GM12872 (cell line): ENCODE measurements around the gene A3GALT2.

ENCODE experiments used
- TF ChIP-seq, protein P1 (sequence below): IDR thresholded peaks from 3 replicates; pipeline ENCODE4 v1.5.1; 2011; ENCODE audit warnings: low read depth, mild to moderate bottlenecking, low read length, moderate library complexity; ENCODE audit not compliant: insufficient read depth

Gene A3GALT2

DNA sequence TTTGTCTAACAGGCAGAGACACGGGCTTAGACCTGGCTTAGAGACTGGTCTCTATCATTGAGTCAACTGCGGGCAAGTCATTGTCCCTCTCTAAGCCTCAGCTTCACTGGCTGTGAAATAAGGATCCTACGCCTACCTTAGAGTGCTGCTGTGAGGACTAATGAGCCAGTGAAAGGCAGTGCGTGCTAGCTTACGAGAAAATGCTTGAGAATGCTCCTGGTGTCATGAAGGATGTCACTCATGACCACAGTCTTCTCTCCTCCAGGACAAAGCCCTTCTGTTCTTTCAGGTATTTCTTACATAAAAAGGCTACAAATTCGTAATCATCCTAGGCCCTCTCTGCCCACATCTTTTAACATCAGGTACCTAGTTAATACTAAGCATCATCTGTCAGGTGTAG, 16.5 kb upstream of the A3GALT2 start:
- TF ChIP-seq, protein P1, sequence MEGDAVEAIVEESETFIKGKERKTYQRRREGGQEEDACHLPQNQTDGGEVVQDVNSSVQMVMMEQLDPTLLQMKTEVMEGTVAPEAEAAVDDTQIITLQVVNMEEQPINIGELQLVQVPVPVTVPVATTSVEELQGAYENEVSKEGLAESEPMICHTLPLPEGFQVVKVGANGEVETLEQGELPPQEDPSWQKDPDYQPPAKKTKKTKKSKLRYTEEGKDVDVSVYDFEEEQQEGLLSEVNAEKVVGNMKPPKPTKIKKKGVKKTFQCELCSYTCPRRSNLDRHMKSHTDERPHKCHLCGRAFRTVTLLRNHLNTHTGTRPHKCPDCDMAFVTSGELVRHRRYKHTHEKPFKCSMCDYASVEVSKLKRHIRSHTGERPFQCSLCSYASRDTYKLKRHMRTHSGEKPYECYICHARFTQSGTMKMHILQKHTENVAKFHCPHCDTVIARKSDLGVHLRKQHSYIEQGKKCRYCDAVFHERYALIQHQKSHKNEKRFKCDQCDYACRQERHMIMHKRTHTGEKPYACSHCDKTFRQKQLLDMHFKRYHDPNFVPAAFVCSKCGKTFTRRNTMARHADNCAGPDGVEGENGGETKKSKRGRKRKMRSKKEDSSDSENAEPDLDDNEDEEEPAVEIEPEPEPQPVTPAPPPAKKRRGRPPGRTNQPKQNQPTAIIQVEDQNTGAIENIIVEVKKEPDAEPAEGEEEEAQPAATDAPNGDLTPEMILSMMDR = no peak

DNA sequence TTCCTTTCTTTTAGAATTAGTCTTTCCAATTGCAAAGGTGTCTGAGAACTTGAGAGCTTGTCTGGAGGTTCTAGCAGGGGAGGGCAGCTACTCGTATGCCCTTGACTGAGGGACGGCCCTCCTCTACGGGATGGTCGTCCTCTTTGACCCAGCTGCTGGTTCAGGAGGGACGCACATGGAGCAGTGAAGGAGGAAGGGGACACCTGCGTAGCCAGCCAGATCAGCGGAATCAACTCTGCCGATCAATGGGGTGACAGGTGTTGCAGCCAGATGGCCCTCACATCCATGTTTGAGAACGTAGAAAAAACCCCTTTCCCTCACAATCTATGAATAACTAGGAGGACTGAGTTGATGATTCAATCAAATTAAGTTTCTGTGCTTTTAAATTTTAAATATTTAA, 15.7 kb upstream of the A3GALT2 start:
- TF ChIP-seq, protein P1 = no peak

DNA sequence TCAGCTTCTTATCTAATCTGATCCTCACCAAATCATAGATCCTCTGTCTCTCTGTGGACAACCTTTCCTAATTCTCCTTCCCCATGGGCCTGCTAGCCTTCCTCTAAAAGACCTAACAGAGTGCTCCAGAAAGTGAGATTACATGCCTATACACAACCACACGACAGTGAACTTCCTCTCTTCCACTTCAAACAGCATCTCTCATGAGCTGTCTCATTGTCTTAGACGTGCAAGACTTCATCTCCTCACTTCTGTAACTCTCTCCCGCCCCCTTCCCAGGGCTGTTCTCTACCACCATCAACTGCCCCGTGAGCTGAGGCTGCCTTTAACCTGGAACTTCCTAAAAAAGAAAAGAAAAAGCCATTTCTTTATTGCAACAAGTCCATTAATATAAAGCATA, 14.1 kb upstream of the A3GALT2 start:
- TF ChIP-seq, protein P1 = no peak

DNA sequence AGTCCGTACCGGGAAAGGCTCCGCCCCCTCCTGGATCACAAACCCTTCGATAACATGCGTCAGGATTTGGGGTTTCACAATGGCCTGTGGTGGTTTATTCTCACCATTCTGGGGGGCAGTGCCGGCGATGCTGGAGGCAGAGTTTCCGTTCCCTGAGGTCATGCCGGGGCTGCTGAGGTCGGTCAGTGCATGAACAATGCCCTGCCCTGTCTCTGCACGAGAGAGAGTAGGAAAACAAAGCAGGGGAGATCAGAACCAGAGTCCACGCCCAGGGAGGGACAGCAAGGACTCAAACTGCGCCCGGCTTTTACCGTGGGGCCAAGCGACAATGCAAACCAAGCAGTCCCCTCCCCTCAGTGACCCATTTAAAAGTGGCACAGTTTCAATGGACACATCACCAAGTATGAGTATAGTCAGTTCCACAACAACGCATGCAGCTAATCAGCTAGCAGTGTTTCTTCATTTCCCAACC, 13.2 kb upstream of the A3GALT2 start:
- TF ChIP-seq, protein P1 = no peak

DNA sequence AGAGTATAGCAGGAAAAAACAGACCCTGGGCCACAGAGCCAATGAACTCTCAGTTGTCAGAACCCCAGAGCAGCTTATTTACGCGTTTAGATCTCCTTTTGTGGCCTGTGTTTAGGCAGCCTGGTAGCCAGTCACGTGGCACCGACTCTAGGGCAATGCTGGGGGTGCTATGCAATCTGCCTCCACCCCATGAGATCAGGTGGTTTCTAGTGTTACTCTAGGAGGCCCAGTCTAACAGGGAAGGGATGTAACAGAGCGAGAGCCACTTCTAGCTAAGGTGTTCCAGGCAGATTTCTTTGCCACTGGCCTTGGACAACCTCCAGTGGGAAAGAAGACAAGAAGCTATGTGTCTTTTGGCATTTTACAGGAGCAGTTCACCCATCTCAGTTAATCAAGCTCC, 12.0 kb upstream of the A3GALT2 start:
- TF ChIP-seq, protein P1 = no peak

DNA sequence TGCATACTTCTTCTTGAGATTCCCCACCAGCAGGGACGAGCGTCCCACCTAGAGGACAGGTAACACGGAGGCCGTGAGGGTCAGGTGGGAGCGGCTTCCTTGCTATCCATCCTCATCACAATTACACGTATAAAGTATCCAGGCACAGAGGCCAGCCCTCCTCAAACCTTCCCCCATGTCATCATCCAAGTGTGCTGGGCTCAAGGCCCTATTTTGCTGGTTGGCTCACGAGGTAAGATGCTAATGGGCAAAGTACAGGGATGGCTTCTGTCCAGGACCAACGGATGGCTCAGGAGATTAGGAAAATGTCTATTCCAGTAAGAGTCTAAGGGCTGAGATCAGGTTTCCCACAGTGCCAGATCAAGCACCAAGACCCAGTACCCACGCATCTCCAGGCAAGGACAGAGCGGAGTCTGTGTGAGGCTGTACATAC, 11.5 kb upstream of the A3GALT2 start:
- TF ChIP-seq, protein P1 = no peak

GRCh38 chr1:33331444-33332356, 10.8 kb upstream of the A3GALT2 start:
- TF ChIP-seq, protein P1 = no peak
